Kidney glomerular epithelial cell (primary cell): Measurements from ENCODE around the gene KLF9.

Source experiments
- DNase-seq: peaks from one replicate; lab custom pipeline; 2025; lab: John Stamatoyannopoulos, UW

The KLF9 gene

DNA sequence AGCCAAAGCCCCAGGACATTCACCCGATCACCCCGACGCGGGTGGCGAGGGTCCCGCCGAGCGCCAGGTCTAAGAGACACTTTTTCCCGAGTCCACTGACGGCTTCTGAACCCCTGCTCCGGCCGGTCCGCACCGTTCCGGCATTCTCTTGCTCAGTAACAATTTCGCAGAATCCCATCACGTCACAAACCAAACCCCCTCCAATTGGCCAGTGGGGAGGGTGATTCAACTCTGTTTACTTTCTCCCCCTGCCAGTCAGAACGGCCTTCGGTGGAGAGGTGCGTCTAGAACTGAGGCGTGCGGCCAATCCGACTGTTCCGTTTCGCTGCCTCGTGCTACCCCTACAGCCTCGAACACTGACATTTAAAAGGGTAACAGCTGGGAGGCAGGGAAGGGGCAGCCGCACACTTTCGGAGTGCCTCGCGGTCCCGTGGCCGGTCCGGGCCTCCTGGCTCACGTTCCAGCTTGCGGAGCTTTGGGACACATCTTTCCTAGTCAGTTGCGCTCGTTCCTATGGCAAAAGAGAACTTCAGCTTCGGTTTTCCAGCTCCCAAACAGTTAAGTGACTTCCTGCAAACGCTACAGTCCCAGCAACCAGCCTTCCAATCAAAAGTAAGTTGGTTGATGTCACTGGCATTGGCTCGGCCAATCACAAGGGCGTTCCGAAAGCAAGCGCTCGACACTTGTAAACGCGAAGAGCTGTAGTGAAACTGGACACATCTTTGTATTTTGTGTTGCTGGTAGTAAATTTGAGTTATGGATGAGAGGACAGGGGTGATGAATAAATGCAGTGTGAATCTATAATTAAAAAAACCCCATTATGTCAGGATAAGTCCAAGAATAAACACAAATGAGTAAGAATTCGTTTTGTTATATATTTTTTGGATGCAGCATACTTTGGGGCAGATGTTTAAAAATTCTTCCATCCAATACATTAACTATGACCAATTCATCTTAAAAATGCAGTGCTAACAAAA is at the start of gene KLF9:
TSS of gene KLF9 (minus strand) at position 859 of the 977 bp plus-strand sequence. CDS start 1,294 bp downstream, outside the sequence.
- DNase-seq, result peak; percentile 95

DNA sequence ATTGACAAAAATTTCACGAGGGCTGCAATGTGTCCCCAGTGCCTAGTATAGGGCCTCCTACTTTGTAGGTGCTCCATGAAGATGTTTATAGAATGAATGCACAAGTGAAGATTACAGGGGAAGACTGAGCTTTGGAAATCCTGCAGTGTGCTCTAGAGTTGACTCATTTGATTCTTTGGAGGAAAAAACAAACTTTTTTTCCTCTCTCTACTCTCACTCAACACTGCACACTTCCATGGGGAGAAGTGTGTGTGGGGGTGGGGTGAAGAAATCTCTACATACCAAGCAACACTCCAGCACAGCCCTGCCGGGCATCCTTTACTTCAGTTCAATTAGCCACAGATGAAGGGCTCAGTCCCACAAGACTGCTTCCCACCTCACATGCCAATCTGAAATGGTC is 49.4 kb upstream of the KLF9 start:
- DNase-seq, result no peak

DNA sequence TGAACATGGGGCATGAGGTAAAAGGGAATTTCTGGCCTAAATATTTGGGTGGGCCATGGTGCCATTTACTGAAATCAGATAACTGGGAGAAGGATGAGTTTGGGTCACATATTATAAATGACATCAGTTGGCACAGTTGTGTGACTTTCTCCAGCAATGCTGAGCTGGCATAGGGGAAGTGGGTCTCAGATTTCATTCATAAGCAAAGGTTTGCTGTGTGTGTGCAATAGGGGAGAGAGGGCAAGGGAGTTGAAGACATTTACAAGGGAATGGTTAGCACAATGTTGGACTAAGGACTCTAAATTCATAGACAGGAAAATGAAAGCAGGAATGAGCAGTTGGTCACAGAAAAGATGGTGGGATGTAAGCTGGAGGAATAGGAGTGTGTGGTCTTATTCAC is 47.8 kb upstream of the KLF9 start:
- no peak for DNase-seq

DNA sequence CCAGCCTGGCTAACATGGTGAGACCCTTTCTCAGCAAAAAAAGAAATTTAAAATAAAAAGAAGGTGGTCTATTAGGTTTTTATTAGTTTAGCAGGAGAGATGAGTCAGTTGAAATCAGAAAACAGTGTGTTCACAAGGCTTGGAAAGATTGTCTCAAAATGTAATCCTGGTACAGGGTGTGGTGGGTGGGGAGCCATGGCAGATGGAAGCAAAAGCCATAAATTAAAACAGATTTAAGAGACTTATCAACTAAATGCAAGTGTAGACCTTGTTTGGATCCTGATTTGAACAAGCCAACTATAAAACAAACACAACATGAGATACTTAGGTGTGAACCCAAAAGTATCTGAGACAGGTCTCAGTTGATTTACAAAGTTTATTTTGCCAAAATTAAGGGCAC is 42.8 kb upstream of the KLF9 start:
- DNase-seq, result no peak

DNA sequence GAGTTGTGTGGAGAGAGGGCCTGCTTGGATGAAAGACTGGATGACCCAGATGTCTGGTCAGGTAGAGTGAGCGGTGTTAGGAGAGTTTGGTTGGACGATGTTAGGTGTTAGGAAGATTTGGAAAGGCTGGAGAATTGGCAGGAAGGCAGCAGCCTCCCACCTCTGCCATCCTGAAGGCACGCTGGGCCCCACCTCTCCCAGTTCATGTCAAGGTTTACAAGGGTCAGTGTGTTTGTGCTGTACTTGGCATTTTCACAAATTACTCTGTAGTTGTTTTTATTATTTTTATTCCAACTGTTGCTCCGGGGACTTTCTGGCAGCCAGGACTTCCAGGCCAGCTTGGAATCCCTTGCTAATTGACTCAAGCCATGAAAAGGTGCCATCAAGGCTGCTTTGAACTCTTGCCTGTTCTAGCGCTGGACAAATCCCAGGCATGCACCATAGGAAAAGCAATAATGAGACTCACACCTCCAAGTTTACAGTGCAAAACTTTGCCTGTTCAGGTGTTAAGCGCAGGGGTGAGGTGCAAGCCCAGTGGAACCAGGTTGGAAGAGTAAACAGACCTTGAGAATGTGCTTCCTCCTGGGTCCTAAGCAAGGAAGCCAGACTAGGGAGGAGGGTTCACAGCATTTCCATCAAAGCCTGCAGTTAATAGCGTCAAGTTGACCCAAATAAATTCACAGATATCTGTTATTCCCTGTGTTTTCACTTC is 41.7 kb upstream of the KLF9 start:
- no peak for DNase-seq

DNA sequence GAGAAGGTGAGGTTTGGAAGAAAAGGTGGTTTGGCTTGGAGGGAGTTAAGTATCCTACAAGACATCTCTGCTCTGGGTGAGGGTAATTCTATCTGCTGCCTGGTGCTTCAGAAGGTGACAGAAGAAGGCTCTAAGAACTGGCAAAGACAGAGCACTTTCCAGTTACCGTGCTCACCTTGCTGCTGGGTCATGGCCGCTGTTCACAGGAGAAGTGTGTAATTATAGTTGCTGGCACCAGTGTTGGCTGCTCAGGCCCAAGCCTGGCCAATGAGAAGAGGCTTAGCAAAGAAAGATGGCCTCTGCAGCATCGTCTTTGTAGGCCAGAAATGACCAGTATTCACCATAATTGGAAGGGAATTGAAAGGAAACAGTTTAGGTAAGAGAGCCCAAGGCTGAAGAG is 37.9 kb upstream of the KLF9 start:
- DNase-seq, result no peak

DNA sequence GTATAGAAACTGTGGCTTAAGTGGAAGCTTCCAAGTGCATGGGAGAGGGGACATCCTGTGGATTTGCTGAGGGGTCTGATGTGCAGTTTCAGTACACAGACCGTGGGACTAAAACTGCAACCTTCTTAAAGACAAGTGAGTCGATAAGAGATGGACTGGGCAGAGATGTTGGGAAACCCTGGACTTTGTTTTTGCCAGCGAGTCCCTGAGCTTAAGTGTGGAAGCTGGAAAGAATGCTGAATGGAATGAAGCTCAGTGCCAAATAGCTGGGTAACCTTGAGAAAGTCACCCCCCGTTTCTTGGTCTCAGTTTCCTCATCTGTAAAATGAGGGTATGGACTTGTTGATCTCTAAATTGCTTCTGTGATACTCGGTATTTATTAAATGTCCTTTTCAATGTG is 37.3 kb upstream of the KLF9 start:
- no peak for DNase-seq

DNA sequence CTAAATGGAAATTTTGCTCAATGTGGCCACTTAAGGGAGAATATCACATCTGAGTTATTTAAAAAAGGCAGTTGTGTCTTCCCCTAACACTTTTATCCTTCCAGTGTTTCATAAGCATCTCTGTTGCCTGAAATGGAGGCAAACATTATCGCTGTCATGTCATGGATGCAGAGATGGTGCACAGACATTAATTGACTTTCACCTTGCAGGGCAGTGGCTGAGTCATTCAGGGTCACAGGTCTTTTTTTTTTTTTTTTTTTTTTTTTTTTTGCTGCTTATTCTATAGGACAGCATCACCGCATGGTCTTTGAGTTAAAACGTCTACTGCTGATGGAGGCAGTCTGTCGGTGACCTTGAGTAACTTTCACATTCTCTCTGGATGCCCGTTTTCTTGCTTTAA is 36.3 kb upstream of the KLF9 start:
- DNase-seq, result no peak

DNA sequence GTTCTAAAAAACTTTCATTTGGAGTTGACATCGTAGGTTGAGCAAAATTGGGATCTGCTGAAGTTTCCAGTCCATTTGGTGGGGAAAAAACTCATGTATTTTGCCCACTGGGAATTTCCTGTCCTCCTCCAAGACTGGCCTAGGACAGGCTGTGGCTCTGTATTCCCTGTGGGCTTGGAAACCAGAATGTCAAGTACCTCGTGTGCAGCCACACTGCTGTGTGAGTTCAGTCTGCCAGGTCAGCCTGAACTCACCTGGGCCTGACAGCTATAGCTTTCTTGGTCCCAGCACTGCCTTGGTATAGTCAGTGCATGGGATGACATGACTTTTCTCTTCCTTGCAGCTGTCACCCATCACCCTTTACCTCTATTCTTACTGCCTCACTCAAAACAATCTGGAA is 35.0 kb upstream of the KLF9 start:
- DNase-seq, result no peak

DNA sequence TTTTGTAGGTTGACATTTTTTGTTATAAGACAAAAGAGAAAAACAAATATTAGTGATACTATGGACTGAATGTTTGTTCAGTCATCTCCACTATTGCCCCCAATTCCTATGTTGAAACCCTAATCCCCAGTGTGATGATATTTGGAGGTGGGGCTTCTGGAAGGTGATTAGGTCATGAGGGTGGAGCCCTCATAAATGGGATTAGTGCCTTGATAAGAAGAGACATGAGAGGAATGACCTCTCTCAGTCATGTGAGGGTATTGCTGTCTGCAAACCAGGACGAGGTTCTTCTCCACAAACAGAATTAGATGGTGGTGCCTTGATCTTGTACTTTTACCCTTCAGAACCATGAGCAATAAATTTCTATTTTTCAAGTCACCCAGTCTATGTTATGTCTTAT is 34.5 kb upstream of the KLF9 start:
- no peak for DNase-seq

DNA sequence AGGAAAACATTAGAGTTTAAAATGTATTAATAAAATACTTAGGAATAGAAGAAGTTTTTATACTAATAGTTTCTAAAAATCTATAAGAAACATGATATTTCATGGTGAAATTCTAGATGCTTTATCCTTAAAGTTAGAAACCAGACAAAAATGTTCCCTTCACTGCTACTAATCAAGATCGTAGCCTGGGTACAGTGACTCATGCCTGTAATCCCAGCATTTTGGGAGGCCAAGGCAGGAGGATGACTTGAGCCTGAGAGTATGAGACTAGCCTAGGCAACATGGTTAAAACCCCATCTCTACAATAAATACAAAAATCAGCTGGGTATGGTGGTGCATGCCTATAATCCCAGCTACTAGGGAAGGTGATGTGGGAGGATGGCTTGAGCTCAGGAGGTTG is 30.4 kb upstream of the KLF9 start:
- DNase-seq, result no peak

DNA sequence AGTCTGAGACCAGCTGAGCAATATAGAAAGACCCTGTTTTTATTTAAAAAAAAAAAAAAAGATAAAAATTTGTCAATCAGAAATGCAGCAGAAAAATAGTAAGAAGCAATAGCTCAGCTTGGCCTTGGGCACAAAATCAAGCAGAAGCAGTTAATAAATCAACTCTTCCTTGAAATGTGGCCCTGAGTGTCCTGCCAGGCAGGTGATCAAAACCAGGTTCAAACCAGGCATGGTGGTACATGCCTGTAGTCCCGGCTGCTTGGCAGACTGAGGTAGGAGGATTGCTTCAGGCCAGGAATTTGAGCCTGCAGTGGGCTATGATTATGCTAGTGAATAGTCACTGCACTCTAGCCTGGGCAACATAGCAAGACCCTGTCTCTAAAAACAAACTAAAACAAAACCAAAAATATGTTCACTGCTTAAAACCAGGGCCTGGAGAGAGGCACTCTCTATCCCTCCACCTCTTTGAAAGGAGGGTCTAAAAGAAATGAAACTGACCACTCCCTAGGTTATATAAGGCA is 27.9 kb upstream of the KLF9 start:
- no peak for DNase-seq

DNA sequence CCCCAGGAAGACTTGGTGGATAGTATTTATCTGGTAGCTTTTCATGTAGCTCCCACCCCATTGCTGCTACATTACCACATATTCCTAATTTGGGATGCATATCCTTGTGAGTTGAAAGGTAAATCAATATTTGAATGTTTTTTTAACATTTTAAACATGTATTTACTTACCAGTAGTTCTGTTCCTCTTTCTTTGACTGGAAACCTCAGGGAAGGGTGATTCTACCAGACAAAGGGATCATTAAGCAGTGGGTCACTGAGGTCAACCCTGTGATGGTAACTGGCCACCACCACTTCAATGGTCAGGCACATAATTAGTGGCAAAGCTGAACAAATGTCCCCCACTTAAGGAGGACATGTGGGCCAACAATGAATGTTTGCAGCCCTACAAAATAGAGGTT is 27.2 kb upstream of the KLF9 start:
- DNase-seq, result no peak

DNA sequence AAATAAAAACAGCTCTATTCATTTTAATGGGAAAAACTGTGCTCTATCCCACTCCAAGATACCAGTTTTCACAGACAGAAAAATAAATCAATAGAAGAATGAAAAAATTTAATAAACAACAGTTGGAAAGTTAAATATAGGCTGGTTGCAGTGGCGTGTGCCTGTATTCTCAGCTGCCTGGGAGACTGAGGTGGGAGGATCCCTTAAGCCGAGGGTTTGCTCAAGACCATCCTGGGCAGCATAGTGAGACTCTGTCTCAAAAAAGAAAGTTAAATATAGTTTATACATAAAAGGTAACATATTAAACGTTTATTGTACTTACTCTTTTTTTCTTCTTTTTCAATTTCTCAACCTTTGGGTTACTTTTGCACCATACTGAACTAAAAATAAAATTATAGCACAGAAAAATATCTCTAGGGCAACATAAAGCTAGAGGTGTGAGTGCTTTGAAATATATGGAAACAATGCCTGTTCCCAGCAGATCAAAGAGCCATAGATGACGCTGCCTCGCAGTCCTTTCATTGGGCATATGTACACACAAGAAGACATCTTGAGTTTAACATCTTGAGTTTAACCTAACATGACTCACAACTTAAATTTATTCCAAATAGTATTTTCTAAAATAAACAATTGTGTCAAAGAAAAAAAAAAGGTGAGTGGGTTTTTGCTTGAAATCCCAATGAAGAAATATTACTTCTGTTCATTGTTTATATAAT is 25.7 kb upstream of the KLF9 start:
- DNase-seq, result no peak

DNA sequence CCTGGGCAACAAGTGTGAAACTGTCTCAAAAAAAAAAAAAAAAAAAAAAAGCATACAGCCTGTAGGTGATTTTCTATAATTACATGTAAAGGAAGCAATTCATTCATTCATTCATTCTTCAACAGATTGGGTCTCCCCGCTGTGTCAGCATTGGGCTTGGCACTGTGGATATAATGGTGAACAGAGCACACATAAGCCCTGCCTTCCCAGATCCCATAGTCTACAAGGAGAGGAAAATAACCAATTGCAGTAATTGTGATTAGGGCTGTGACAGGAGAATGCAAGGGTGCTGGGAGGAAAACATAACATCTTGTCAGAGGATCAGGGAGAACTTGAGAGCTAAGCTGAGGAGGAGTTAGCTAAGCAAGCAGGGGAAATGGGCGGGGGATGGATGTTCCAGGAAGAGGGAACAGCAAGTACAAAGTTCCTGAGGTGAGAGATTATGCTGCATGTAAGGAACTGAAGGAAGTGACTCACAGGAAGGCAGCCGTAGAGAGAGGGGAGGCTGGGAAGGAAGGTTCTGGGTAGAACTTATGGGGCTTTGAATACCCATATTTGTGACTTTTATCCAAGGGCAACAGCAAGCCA is 24.0 kb upstream of the KLF9 start:
- peak; percentile 40 for DNase-seq

DNA sequence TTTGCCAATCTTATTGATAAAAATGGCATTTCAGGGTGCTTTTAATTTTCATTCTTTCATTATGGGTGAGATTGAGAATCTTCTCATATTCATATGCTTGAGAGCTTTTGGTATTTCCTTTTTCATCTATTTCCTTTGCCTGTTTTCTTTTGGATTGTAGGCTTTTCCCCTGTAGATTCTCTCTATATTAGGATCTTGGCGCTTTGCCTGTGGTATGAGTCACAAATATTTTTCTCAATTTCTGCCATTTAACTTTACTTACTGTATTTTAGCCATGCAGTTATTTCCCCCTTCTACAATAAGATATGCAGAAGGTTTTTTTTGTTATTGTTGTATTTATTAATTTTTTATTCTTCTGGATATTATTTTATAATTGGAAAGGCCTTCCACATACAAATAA is 21.5 kb upstream of the KLF9 start:
- peak; percentile 29 for DNase-seq

DNA sequence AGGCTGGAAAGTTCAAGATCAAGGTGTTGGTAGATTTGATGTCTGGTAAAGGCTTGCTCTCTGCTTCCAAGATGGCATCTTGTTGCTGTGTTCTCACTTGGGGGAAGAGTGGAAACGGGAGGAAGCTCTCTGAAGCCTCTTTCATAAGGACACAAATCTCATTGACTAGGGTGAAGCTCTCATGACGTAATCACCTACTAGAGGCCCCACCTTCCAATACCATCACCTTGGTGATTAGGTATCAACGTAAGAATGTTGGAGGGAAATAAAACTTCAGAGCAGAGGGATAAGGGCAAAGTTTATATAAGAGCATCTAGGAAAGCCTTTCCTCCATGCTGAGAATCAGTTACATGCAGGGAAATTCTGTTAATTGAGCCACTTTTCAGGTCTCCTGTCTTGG is 15.4 kb upstream of the KLF9 start:
- DNase-seq, result no peak

DNA sequence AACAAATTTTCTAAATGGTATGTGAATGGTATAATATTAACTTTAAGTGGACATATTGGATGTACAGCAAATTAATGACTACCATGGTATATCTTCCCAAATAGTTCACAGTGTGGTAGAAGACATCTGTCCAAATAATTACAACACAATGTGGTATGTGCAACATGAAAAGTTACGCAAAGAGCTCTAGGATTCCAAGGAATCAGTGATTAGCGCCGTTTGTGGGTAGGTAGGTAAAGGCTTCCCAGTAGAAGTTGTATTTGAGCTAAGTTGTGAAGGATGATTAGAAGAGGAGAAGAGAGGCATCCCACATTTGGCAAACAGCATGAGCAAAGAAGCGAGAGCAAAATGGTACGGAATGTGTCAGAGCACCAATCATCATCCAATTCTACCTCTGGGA is 14.3 kb upstream of the KLF9 start:
- no peak for DNase-seq

DNA sequence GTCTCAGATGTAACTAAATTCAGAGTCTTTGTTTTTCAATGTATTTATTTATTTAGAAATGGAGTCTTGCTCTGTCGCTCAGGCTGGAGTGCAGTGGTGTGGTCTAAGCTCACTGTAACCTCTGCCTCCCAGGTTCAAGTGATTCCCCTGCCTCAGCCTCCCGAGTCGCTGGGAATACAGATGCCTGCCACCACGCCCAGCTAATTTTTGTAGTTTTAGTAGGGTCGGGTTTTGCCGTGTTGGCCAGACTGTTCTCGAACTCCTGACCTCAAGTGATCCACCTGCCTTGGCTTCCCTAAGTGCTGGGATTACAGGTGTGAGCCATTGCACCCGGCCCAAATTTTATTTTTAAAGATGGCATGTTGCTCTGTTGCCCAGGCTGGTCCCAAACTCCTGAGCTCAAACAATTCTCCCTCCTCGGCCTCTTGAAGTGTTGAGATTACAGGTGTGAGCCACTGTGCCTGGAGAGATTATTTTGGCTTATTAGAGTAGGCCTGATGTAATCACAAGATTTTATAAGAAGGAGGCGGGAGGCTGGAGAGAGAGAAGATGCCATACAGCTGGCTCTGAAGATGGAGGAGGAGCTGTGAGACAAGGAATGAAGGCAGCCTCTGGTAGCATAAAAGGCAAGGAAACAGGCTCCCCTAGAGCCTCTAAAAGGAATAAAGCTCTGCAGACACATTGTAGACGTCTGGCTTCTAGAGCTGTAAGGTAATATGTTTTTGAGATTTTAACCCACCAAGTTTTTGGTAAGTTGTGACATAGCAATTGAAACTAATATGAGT is 12.9 kb upstream of the KLF9 start:
- DNase-seq, result no peak

DNA sequence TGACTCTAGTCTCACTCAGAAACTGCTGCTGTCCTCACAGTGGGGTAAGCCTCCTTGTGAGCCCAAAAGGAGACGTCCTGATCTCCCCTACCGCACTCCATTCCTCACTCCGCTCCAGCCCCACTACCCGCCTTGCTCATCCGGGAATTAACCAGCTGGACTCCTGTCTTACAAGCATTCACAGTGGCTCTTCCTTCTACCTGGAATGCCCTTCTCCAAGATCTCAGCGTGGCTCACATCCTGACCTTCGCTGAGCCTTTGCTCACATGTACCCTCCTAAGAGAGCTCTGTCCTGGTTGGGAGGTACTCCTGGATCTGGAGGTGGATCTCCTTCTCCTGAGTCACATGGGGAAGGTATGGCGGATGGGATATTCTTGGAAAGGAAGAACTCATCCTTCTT is 10.7 kb upstream of the KLF9 start:
- no peak for DNase-seq

DNA sequence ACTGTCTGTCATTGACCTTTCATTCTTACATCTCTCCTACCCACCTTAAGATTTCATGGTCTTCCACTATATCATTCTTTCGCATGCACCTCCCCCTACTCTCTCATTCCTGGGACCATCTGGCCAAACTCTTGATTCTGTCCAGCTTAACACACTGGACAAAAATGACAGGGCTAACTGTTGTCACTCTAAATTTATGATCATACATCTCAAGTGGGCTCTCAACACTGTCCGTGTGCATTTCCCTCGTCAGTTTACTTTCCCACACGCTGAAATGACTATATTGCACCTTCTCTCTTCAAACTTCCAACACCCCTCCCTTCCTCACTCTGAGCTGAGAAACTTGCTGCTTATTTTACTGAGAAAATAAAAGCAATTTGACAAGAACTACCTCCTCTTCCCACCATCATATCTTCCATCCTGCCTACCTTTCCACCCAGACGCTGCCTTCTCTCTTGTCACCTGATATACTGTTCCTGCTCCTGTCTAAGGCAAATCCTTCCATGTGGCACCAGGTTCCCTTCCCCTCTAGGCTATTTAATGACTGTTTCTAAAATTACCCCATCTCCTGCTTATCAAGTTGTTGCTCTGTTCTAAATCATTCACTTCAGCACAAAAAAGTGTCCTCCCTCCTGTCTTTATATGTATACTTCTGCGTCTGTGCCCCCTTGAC is 8.1 kb upstream of the KLF9 start:
- DNase-seq, result no peak
